NCI-H748 (cell line): ENCODE data around the gene ADRB1.

Experiments used
- DNase-seq: peaks from one replicate; lab custom pipeline; 2025; ENCODE audit not compliant: unreplicated experiment; lab: John Stamatoyannopoulos, UW

ADRB1 gene

DNA sequence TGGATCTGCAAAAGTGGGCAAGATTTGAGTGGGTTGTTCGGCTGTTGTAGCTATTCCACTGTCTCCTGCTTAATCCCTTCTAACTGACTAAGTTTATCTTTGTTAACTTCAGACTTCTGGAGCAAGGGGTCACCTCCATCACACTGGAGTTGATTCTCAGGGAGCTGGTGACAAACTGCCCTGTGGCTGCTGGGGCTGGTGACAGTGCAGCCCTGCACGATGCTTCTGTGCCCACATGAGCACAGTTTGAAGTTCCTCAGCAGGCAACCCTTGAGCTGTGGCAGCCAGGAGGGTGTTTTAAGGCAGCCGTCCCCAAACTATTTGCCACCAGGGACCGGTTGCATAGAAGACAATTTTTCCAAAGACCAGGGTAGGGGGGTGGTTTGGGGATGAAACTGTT lies 40.5 kb downstream of the ADRB1 start:
- DNase-seq: no peak

DNA sequence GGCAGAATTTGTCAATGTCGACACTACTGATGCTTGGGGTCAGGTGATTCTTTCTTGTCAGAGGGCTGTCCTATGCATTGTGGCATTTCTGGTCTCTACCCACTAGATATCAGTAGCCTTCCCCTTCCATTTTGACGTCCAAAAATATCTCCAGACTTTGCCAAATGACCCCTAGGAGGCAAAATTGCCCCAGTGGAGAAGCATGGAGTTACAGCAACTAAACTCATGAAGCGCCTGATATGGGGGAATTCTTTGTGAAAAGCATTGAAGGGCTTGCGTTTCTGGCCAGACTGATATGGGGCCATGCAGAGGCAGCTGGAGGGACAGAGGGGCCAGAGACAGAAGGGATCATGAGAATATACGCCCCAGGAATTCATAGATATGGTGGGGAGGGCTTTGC lies 43.6 kb downstream of the ADRB1 start:
- DNase-seq: no peak

DNA sequence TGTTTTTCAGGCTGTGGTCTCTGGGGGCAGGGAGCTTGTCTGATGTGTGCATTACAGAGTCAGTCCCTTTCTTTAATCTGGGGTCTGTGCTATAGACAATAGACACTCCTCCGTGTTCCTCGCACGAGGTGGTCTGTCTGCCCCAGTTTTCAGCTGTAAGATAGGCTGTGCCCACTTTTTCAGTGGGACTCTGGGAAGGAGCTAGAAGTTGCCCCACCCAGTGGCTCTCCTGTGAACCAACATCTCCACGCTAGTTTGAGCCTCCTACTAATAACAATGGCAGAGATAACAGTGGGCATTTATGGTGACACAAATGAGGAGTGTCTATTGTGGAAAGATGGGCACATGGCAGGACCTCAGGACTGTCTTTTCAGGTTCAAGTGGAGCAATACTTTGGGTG lies 44.0 kb downstream of the ADRB1 start:
- DNase-seq: no peak

DNA sequence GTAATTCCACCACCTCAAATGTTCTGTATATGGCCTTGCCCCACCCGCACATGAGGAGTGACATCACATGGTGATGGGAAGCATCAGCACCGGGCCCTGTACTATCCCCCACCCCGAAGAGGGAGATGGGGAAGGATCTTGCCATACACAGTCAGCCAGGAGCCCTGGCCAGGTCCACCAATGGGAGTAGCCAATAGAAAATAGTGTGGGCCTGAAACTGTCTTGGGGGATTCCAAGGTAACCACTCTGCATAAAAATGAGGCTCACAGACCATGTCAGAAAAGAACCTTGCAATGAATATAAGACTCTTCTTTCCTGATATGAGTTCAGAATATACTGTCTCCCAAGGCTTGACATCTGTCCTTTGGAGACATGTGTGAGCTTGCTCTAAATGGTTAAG lies 51.1 kb downstream of the ADRB1 start:
- DNase-seq: no peak

DNA sequence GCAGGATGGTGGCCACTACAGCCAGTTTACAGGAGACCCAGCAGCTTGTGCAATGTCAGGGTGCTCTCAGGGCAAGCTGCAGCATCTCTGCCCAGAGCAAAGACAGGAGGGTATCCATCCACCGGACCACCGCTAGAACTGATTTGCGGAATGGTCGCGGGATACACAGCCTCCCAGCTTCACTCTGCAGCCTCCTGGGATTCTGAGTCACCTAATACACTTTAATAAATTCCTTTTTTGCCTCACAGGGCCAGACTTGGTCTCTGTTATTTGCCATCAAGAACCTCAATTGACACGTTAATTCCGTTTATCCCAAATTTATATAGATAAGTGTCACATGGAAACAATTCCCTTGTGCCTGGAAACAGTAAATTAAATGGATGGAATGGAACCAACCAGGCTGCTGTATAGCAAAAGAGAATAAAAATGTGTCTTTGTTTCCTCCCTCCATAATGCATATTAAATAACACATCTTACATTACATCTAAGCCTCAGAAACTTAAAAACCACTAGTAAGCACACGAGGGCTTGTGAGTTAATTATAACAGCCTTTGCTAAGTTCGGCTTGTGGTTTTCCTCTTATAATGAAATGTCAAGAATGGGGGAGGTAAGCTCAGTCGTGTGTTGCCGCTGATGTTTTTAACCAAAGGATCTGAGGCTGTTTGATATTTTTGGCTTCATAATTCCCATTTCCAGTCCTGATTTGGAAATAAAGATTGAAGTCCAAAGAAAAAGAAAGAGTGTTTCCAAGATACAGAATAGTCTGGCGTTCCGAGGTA lies 52.1 kb downstream of the ADRB1 start:
- no peak for DNase-seq
